GM12864 (cell line): ENCODE results near the gene MAP3K9.

Experiments used
- DNase-seq: peaks from one replicate; pipeline ENCODE4 v3.0.0-alpha.2; 2011; ENCODE audit warnings: low read depth
- H3K4me3 ChIP-seq: 2 replicates; pipeline ENCODE4 v1.5.1; 2011; ENCODE audit warnings: mild to moderate bottlenecking, low read depth, low read length, control low read depth
- TF ChIP-seq, protein P1 (sequence below): IDR thresholded peaks from 2 replicates; pipeline ENCODE4 v1.5.1; 2011; ENCODE audit warnings: low read depth, mild to moderate bottlenecking, moderate library complexity, low read length, control low read depth, inconsistent platforms; ENCODE audit errors: missing control alignments

Gene MAP3K9

GRCh38 chr14:70801836-70802235 lies 7.5 kb downstream of the MAP3K9 start:
- TF ChIP-seq, protein P1, sequence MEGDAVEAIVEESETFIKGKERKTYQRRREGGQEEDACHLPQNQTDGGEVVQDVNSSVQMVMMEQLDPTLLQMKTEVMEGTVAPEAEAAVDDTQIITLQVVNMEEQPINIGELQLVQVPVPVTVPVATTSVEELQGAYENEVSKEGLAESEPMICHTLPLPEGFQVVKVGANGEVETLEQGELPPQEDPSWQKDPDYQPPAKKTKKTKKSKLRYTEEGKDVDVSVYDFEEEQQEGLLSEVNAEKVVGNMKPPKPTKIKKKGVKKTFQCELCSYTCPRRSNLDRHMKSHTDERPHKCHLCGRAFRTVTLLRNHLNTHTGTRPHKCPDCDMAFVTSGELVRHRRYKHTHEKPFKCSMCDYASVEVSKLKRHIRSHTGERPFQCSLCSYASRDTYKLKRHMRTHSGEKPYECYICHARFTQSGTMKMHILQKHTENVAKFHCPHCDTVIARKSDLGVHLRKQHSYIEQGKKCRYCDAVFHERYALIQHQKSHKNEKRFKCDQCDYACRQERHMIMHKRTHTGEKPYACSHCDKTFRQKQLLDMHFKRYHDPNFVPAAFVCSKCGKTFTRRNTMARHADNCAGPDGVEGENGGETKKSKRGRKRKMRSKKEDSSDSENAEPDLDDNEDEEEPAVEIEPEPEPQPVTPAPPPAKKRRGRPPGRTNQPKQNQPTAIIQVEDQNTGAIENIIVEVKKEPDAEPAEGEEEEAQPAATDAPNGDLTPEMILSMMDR, result no peak
- H3K4me3 ChIP-seq, result no peak overlapping the region
- no peak for DNase-seq

- H3K4me3 ChIP-seq, result no peak overlapping the region
- TF ChIP-seq, protein P1, result no peak
- DNase-seq, result no peak
These were observed 12.8 kb downstream of the MAP3K9 start for GRCh38 chr14:70796551-70796950.

- TF ChIP-seq, protein P1, result no peak
- DNase-seq, result no peak
- H3K4me3 ChIP-seq, result no peak overlapping the region
These were observed 15.0 kb downstream of the MAP3K9 start for GRCh38 chr14:70794294-70794693.

- no peak overlapping the region for H3K4me3 ChIP-seq
- TF ChIP-seq, protein P1, result no peak
- DNase-seq, result no peak
These were observed 15.7 kb downstream of the MAP3K9 start for GRCh38 chr14:70793637-70794036.

DNA sequence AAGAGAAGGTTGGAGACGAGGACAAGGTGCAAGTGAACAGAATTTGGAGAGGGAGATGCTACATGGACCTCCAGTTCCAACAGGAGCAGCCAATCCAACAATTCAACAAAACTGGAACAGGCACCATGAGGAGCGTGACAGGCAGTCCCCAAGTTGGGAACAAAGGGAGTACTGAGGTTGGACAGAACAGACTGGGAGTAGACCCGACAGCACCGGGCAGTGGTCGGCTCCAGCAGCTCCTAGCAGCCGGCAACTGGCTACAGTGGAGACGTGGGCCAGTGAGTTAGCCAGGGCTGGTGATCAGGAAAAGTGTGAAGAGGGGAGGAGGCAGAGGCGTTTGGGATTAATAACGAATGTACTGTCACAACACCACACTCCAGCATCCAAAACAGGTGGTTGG lies 16.4 kb downstream of the MAP3K9 start:
- TF ChIP-seq, protein P1, result no peak
- no peak overlapping the region for H3K4me3 ChIP-seq
- DNase-seq, result no peak

DNA sequence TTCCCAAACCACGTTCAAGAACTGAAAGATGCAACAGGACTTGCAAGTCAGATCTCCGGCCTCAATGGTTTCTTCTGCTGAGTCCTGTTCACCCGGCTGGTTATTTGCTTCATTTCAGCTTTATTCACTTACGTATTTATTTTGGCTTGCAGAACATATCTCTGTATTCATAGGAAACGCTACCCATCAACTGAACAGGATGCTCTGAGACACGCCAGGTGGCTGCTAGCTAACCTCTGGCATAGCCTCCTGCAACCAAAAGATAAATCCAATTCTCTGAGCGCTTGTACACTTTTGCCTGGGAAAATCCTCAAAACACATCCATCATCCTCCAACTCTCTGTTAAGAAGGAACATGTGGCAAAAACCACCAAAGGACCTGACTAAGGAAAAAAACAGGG lies 17.3 kb downstream of the MAP3K9 start:
- H3K4me3 ChIP-seq, result no peak overlapping the region
- DNase-seq, result no peak
- TF ChIP-seq, protein P1, result no peak

- TF ChIP-seq, protein P1, result no peak
- no peak overlapping the region for H3K4me3 ChIP-seq
- no peak for DNase-seq
These were observed 19.4 kb downstream of the MAP3K9 start for GRCh38 chr14:70789961-70790360.
